ENCODE data around the gene TOR4A. TPM values are rescaled to one million over a fixed set of nuclear protein-coding genes. Genes with fewer than 3 reads are reported as not detected.

Gene TOR4A
- total and polyA plus RNA-seq, 9 of the 15 experiments (the other 6 are each of a cell fraction or from before 2014, with no cell fraction given): 3.9 to 49.2 (median 8.8) TPM

DNA sequence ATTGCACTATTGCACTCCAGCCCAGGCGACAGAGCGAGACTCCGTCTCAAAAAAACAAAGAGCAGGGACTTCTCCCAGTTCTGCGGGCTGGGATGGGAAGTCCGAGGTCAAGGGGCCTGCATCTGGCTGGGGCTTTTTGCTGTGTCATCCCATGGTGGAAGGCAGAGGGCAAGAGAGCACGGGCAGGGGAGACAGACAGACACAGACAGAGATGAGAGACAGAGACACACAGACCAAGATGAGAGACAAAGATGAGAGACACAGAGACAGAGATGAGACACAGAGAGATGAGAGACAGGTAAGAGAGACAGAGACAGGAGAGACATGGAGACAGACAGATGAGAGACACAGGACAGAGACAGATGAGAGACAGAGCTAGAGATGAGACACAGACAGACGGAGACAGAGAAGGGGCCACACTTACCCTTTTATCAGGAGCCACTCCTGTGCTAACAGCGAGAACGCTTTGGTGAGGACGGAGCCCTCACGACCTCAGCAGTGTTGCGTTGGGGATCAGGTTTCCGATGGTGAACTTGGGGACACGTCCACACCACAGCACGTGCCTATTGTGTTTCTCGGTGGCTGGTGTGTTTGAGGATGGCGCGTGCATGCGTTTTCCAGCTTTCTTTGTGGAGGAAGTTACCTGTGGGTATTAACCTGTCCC lies 8.9 kb upstream of the TOR4A start (continued):
- TF ChIP-seq, protein P1, sequence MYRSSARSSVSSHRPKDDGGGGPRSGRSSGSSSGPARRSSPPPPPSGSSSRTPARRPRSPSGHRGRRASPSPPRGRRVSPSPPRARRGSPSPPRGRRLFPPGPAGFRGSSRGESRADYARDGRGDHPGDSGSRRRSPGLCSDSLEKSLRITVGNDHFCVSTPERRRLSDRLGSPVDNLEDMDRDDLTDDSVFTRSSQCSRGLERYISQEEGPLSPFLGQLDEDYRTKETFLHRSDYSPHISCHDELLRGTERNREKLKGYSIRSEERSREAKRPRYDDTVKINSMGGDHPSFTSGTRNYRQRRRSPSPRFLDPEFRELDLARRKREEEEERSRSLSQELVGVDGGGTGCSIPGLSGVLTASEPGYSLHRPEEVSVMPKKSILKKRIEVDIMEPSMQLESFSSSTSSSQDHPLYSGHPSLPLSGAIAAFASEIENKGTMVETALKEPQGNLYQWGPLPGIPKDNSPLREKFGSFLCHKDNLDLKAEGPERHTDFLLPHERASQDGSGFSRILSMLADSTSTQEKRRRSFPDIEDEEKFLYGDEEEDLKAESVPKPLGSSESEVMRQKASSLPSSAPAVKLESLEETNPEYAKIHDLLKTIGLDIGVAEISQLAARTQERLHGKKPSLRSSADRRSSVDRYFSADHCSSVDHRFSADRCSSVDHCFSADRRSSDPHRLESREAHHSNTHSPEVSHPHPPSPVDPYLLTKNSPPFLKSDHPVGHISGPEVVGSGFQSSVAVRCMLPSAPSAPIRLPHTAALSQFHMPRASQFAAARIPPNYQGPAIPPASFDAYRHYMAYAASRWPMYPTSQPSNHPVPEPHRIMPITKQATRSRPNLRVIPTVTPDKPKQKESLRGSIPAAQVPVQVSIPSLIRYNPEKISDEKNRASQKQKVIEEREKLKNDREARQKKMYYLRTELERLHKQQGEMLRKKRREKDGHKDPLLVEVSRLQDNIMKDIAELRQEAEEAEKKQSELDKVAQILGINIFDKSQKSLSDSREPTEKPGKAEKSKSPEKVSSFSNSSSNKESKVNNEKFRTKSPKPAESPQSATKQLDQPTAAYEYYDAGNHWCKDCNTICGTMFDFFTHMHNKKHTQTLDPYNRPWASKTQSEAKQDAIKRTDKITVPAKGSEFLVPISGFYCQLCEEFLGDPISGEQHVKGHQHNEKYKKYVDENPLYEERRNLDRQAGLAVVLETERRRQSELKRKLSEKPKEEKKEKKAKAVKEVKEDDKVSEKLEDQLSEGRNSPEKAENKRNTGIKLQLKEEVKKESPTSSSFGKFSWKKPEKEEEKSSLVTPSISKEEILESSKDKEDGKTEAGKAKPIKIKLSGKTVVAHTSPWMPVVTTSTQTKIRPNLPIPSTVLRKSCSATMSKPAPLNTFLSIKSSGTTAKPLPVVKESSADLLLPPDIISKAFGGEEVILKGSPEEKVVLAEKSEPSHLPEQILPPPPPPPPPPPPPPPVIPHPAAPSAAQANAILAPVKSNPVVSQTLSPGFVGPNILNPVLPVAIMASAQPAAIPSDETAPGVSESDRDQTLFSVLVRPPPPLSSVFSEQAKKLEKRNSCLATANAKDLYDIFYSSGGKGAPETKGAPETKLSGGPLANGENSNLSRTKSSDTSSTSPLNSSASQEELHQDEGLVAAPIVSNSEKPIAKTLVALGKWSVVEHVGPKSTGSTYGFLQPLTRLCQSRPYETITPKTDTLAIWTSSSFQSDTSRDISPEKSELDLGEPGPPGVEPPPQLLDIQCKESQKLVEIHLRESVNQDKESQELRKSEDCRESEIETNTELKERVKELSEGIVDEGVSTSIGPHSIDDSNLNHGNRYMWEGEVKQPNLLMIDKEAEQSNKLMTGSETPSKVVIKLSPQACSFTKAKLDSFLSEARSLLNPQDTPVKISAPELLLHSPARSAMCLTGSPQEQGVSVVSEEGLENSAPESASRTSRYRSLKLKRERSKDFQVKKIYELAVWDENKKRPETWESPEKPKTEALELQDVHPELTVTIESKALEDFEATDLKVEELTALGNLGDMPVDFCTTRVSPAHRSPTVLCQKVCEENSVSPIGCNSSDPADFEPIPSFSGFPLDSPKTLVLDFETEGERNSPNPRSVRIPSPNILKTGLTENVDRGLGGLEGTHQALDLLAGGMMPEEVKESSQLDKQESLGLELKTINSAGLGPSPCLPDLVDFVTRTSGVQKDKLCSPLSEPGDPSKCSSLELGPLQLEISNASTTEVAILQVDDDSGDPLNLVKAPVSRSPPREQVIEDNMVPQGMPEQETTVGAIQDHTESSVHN (IDR thresholded peaks at IDR 0.05; ENCODE audit: borderline replicate concordance in 1 of 2, low read depth in 1 of 2): peak in 1 of 2 experiments; percentile 43; a peak in 1 of 4 replicates
- TF ChIP-seq ZNF316 (IDR thresholded peaks at IDR 0.05): peak; percentile 98
- TF ChIP-seq, protein P2, sequence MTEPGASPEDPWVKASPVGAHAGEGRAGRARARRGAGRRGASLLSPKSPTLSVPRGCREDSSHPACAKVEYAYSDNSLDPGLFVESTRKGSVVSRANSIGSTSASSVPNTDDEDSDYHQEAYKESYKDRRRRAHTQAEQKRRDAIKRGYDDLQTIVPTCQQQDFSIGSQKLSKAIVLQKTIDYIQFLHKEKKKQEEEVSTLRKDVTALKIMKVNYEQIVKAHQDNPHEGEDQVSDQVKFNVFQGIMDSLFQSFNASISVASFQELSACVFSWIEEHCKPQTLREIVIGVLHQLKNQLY (CRISPR knock-in tag; conservative IDR thresholded peaks at IDR 0.05): no peak
- no peak for TF ChIP-seq ZNF436 (CRISPR knock-in tag; IDR thresholded peaks at IDR 0.05)
- TF ChIP-seq, protein P3, sequence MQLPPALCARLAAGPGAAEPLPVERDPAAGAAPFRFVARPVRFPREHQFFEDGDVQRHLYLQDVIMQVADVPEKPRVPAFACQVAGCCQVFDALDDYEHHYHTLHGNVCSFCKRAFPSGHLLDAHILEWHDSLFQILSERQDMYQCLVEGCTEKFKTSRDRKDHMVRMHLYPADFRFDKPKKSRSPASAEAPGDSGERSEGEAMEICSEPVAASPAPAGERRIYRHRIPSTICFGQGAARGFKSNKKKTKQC (CRISPR knock-in tag; IDR thresholded peaks at IDR 0.05): no peak
- peak in 1 of 2 experiments; percentile 93; a peak in 2 of 4 replicates for TF ChIP-seq HDAC1 (IDR thresholded peaks at IDR 0.05)
- no peak for TF ChIP-seq ZNF408 (CRISPR knock-in tag; IDR thresholded peaks at IDR 0.05; ENCODE audit: low read depth)
- TF ChIP-seq, protein P4, sequence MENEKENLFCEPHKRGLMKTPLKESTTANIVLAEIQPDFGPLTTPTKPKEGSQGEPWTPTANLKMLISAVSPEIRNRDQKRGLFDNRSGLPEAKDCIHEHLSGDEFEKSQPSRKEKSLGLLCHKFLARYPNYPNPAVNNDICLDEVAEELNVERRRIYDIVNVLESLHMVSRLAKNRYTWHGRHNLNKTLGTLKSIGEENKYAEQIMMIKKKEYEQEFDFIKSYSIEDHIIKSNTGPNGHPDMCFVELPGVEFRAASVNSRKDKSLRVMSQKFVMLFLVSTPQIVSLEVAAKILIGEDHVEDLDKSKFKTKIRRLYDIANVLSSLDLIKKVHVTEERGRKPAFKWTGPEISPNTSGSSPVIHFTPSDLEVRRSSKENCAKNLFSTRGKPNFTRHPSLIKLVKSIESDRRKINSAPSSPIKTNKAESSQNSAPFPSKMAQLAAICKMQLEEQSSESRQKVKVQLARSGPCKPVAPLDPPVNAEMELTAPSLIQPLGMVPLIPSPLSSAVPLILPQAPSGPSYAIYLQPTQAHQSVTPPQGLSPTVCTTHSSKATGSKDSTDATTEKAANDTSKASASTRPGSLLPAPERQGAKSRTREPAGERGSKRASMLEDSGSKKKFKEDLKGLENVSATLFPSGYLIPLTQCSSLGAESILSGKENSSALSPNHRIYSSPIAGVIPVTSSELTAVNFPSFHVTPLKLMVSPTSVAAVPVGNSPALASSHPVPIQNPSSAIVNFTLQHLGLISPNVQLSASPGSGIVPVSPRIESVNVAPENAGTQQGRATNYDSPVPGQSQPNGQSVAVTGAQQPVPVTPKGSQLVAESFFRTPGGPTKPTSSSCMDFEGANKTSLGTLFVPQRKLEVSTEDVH (IDR thresholded peaks at IDR 0.05; ENCODE audit: low read depth, partially characterized antibody): peak; percentile 74
- no peak for TF ChIP-seq SRSF1 (IDR thresholded peaks at IDR 0.05; ENCODE audit: low read depth, low read length)
- no peak for TF ChIP-seq NUFIP1 (IDR thresholded peaks at IDR 0.05; ENCODE audit: partially characterized antibody)
- TF ChIP-seq U2AF2 (optimal IDR thresholded peaks at IDR 0.05; ENCODE audit: low read depth, low read length): no peak
- TF ChIP-seq ZNF224 (CRISPR knock-in tag; IDR thresholded peaks at IDR 0.05): no peak
- peak; percentile 72 for TF ChIP-seq POLR2B (IDR thresholded peaks at IDR 0.05; ENCODE audit: low read depth, partially characterized antibody)
- no peak for TF ChIP-seq HDAC8 (tag; IDR thresholded peaks at IDR 0.05)
- no peak for TF ChIP-seq CHCHD3 (CRISPR knock-in tag; IDR thresholded peaks at IDR 0.05)
